Measurements from ENCODE around the gene FASTKD1. TPM values are rescaled to one million over a fixed set of nuclear protein-coding genes. Genes with fewer than 3 reads are reported as not detected.
"Not testable (repeated sequence)": the region's sequence is repeated elsewhere in the genome, so short reads cannot be mapped to it uniquely, and the experiment has no call there.

FASTKD1 gene
- total and polyA plus RNA-seq, 2 donors (not counting 3 experiments of a cell fraction or from before 2014, with no cell fraction given) = 8.9 to 32.2 TPM

DNA sequence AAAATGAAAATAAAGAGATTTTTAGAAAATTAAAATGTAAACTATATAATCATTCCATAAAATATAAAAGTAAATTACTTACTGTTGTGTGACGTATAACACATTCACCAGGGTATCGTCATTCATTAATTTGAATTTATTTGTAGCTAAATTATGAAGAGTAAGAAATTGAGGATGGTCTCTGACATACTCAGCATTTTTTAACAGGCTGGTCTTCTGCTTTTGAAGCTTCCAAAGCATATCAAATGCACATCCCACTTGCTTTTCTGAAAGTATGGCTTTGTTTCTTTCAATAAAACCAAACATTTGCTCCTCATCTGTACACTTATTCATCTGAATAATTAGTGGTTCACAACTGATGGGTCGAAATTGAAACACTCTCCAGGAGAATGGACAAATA lies 2.1 kb downstream of the FASTKD1 start:
- no peaks in the 10 kb centered on the region for H3K36me3 ChIP-seq (ENCODE audit: control insufficient read depth in 2 of 2, extremely low read depth in 1 of 2, insufficient read depth in 2 of 2, low read length in 2 of 2)
- H3K9me1 ChIP-seq (replicated peaks; ENCODE audit: control insufficient read depth, extremely low read depth, insufficient read depth, low read length) = no peaks in the 10 kb centered on the region
- dilution Hi-C loops (cut with MboI; ENCODE audit: extremely low pct_ligation_motif_present, low sequenced_read_pairs) = no loop called here
- H3K4me3 ChIP-seq (replicated peaks in 1 of 3; ENCODE audit: insufficient read depth in 1 of 3, low read depth in 1 of 3, low read length in 3 of 3) = no peak overlapping the region
- DNase-seq (ENCODE audit: low read depth, low spot score) (no peak), FAIRE-seq (no peak)
- H3K27ac ChIP-seq (ENCODE audit: insufficient read depth, low read depth, low read length) = no peak overlapping the region
- no peaks in the 10 kb centered on the region for H3K9me3 ChIP-seq (replicated peaks; ENCODE audit: control insufficient read depth, insufficient read depth, low read length)
- H3K79me2 ChIP-seq (ENCODE audit: control insufficient read depth, insufficient read depth, low read length) = peaks cover 17% of the 10 kb centered on the region
- H3K27me3 ChIP-seq (ENCODE audit: control insufficient read depth in 2 of 2, insufficient read depth in 2 of 2, low read length in 2 of 2) = no peaks in the 10 kb centered on the region
- H4K20me1 ChIP-seq (replicated peaks; ENCODE audit: control insufficient read depth, extremely low read depth, insufficient read depth, low read length) = no peaks in the 10 kb centered on the region
- peaks cover 2% of the 10 kb centered on the region for H3K4me1 ChIP-seq (ENCODE audit: control insufficient read depth, extremely low read depth, insufficient read depth, low read length)
- POLR2A ChIA-PET = no interaction called here
- no peak overlapping the region for H2AFZ ChIP-seq (ENCODE audit: low read depth, low read length)
- CTCF ChIA-PET = interaction anchor here (1.1 kb wide), 1 partner anchor 93 kb away, joined by 3 read pairs; the partner anchor contains the start of gene BBS5
- H3K9ac ChIP-seq (replicated peaks; ENCODE audit: extremely low read depth, insufficient read depth, low read length) = no peak overlapping the region
- no TSS peak for BruUV-seq (replicated peaks)
- intact Hi-C loops (cut with micrococcal nuclease) = loop anchor here (5.0 kb wide), 2 partner anchors 94 to 121 kb away; partner anchors contain the start of genes BBS5, CFAP210 and PHOSPHO2
- H3K4me2 ChIP-seq (ENCODE audit: insufficient read depth, low read length) = no peak overlapping the region
- TF ChIP-seq FOS (IDR thresholded peaks at IDR 0.05; ENCODE audit: borderline replicate concordance, insufficient read depth, low read length) (no peak), EZH2 (IDR thresholded peaks at IDR 0.05; ENCODE audit: borderline replicate concordance, low read depth, low read length, severe bottlenecking) (no peak), CTCF (IDR thresholded peaks at IDR 0.05; ENCODE audit: extremely low read depth in 1 of 2, insufficient read depth in 1 of 2, low read depth in 1 of 2, low read length in 2 of 2) (no peak), JUN (IDR thresholded peaks at IDR 0.05; ENCODE audit: borderline replicate concordance, insufficient read depth, insufficient read length, low read depth) (no peak), POLR2AphosphoS5 (IDR thresholded peaks at IDR 0.05; ENCODE audit: insufficient read depth, low read depth, low read length) (no peak), MYC (IDR thresholded peaks at IDR 0.05; ENCODE audit: low read depth, low read length) (no peak), POLR2A (IDR thresholded peaks at IDR 0.05; ENCODE audit: low read depth, low read length) (no peak)
- TF ChIP-seq, protein P1, sequence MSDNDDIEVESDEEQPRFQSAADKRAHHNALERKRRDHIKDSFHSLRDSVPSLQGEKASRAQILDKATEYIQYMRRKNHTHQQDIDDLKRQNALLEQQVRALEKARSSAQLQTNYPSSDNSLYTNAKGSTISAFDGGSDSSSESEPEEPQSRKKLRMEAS (IDR thresholded peaks at IDR 0.05; ENCODE audit: insufficient read depth, insufficient read length) = no peak

- H3K4me1 ChIP-seq (ENCODE audit: control insufficient read depth, extremely low read depth, insufficient read depth, low read length); H3K9ac ChIP-seq (replicated peaks; ENCODE audit: extremely low read depth, insufficient read depth, low read length); DNase-seq (ENCODE audit: low read depth, low spot score); BruUV-seq (replicated peaks); H3K27ac ChIP-seq (ENCODE audit: insufficient read depth, low read depth, low read length); POLR2A ChIA-PET; H3K36me3 ChIP-seq (ENCODE audit: control insufficient read depth in 2 of 2, extremely low read depth in 1 of 2, insufficient read depth in 2 of 2, low read length in 2 of 2); H3K4me2 ChIP-seq (ENCODE audit: insufficient read depth, low read length); H3K9me1 ChIP-seq (replicated peaks; ENCODE audit: control insufficient read depth, extremely low read depth, insufficient read depth, low read length); H3K4me3 ChIP-seq (replicated peaks in 1 of 3; ENCODE audit: insufficient read depth in 1 of 3, low read depth in 1 of 3, low read length in 3 of 3); FAIRE-seq; H4K20me1 ChIP-seq (replicated peaks; ENCODE audit: control insufficient read depth, extremely low read depth, insufficient read depth, low read length); dilution Hi-C loops (cut with MboI; ENCODE audit: extremely low pct_ligation_motif_present, low sequenced_read_pairs); H3K27me3 ChIP-seq (ENCODE audit: control insufficient read depth in 2 of 2, insufficient read depth in 2 of 2, low read length in 2 of 2); H3K9me3 ChIP-seq (replicated peaks; ENCODE audit: control insufficient read depth, insufficient read depth, low read length); CTCF ChIA-PET; H2AFZ ChIP-seq (ENCODE audit: low read depth, low read length): not testable (repeated sequence)
- H3K79me2 ChIP-seq (ENCODE audit: control insufficient read depth, insufficient read depth, low read length) = peaks cover 17% of the 10 kb centered on the region
- intact Hi-C loops (cut with micrococcal nuclease) = loop anchor here (5.0 kb wide), 2 partner anchors 93 to 122 kb away; partner anchors contain the start of genes BBS5, CFAP210 and PHOSPHO2
These were observed 2.9 kb downstream of the FASTKD1 start for GRCh38 chr2:169570752-169571151.
